Neural cell (in vitro differentiated cells): Measurements from ENCODE around the gene SGSM1.

ENCODE experiments used
- CTCF ChIP-seq: fragments of 450-650 bp; IDR thresholded peaks from 2 replicates; pipeline ENCODE4 v1.5.1; 2014; ENCODE audit warnings: antibody characterized with exemption, mild to moderate bottlenecking, moderate library complexity; ENCODE audit not compliant: poor library complexity, severe bottlenecking
- EZH2 ChIP-seq: fragments of 200-600, 300-800 bp; shearing (Covaris generic), sonication (generic); IDR thresholded peaks from 2 replicates; pipeline ENCODE4 v1.6.1; 2014; ENCODE audit warnings: antibody characterized with exemption, low read length, borderline replicate concordance, mild to moderate bottlenecking; ENCODE audit not compliant: insufficient read depth, poor library complexity, severe bottlenecking
- POLR2AphosphoS5 ChIP-seq: IDR thresholded peaks from 2 replicates; pipeline ENCODE4 v1.6.1; 2012
- RAD21 ChIP-seq: fragments of 450-650 bp; conservative IDR thresholded peaks from 2 replicates; pipeline ENCODE4 v1.6.1; 2014; ENCODE audit warnings: antibody characterized with exemption, mild to moderate bottlenecking, moderate library complexity
- SMC3 ChIP-seq: fragments of 450-650 bp; conservative IDR thresholded peaks from 2 replicates; pipeline ENCODE4 v1.6.1; 2014; ENCODE audit warnings: antibody characterized with exemption, mild to moderate bottlenecking, moderate library complexity; ENCODE audit not compliant: poor library complexity
- TAF1 ChIP-seq: IDR thresholded peaks from 2 replicates; pipeline ENCODE4 v1.6.1; 2012; ENCODE audit warnings: low read depth

GRCh38 chr22:24796056-24796455 lies 10.0 kb upstream of the SGSM1 start:
- no peak for TF ChIP-seq TAF1
- TF ChIP-seq CTCF = no peak
- no peak for TF ChIP-seq EZH2
- no peak for TF ChIP-seq SMC3
- no peak for TF ChIP-seq POLR2AphosphoS5
- no peak for TF ChIP-seq RAD21
